Measurements from ENCODE around the gene MEIS2.

MEIS2 gene

DNA sequence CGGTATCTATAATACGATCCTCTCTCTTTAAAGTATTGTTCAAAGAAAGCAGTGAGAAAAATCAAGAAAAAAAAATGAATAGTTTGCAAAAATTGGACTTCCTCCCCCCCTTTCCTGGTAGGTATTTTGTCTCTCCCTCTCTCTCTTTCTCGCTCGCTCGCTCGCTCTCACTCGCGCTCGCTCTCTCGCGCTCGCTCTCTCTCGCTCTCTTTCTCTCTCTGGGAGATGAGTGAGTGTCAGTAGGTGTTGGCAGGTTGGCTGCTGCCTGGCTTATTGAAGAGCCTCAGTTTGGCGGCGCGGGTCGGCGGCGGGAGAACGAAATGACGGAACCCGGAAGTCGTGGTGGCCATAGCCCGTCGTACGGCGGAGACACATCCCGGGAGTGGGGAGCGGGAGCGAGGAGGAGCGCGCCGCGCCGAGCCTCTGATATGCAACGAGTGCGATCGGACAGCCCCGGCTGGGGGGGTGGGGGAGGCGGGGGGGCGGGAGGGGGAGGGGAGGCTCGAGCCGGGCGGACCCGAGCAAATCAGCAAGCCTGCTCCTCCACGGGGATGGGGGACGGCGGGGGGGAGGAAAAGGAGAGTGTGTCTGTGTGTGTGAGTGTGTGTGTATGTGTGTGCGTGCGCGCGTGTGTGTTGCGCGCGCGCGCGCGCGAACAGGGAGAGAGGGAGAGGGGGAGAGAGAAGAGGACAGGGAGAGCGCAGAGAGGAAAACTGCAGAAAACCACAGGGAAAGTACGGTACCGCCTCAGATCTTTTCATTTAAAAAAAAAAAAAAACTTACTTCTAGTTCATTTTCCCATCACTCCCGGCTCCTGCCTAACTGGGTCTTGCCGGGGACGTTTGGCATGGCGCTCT lies at the start of gene MEIS2:
Gene MEIS2, minus strand, starts transcription at position 441 of the 857 bp plus-strand sequence. CDS start 1,083 bp downstream, outside the sequence.
- DNase-seq: peak; percentile 70

DNA sequence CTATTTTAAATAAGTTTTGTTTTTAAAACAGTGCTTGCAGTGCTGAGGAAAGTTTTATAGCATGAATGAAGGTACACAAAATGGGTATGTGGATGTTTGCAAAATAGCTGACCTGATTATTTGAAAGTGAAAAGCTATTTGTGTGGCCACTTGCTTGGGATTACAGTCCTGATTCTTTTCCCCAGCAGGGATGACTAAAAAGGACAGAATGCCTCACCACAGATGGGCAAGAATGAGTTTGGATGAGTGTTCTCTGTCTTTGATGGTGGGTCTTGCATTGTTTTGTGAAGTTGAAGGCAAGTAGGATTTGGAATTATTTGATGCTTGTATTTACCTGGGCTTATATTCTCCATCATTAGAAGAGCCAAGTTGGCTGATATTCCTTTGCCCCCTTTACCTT lies 48.8 kb upstream of the MEIS2 start:
- DNase-seq: no peak

DNA sequence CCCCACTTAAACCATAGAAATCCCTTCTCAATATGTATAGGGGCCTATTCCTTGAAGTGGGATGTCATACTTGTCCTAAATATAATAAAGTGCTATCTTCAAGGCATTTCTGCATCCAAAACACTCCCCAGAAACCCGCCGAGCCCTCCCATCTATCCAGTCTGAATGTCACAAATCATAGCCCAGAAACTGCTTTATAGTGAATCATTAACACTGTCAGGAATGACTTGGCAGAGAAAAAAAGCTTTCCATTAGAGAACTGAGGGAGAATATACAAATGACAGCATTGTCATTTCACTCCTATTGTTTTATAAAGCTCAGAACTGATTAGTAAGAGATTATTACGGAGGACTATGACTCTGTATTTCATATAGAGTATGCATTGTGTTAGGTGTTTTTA lies 48.4 kb upstream of the MEIS2 start:
- no peak for DNase-seq

DNA sequence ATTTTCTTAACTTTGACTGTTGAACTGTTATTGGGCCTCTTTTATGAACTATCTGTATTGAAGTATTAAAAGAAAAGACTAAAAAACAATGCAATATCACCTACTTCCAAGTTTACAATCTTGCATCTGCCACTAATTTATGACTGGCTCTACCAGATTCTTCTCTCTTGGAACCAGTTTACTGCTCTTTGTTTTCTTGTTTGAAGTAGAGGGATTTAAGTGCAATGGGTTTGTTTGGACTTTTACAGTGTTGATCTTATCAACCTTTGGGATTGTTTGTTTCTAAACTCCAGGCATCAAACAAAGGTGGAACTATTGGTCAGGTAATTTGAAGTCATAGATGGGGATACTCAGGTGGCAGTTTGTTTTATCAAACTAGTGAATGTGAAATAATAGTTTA lies 43.0 kb upstream of the MEIS2 start:
- DNase-seq: no peak

DNA sequence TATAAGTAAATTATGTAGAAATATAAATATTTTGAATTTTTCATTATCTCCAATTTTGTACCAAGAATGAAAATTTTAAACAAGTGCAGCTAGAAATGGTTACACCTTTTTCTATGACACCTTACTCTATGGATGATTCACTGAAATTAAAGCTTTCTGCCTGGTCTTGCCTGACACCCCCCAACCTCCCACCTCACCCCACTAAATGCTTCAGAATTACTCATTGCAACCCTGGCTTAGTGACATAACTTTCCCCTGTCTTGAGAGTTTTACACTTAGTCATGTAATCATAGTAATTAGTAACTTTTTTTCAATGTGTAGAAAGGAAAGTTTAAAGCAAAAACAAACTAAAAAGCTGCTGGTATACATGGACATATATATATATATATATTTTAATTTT lies 42.0 kb upstream of the MEIS2 start:
- DNase-seq: no peak

DNA sequence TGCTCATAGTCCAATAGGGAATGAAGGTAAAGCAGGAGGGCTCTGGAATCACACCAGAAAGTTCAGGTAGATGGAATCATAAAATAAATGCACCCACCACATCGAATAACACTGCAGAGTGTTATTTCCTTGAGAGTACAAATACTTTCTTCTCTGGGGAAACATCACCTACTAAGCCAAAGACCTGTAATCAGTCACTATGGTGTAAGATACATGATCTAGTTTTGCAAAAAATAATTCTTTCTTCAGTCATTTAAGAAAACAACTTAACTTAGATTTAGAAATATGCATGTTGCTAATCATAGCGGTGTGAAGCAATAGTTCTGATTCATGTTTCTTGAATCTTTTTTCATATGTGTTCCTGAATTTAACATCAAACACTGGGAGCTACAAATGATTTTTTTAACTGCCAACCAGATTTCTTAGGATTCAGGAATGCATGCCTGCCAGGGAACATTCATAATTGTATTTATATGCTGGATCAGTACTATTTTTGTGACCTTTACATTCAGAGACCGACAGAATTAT lies 40.2 kb upstream of the MEIS2 start:
- no peak for DNase-seq

DNA sequence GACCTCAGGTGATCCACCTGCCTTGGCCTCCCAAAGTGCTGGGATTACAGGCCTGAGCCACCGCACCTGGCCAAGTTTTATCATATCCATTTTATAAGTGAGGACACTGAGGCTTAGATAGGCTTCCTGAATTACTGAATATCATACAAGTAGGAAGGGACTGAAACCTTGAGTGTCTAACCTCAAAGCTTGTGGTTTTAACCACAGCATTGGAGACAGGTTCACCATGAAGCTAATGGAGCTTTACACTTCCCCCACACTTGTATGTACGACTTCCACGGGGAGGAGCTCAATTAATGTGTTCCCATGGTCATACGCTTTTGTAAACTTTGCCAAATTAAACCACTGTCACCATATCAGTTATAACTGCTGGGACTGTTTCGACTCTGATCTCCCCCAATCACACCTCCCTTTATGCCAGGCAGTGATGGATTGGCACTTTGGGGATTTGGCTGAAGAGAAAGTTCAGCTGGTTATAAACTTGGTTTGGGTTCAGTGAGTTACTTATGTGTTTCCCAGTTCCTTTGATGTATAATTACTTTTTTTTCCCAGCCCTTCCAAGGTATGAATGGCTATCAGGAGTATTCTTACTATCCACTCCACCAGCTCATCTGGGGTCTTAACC lies 38.4 kb upstream of the MEIS2 start:
- no peak for DNase-seq

DNA sequence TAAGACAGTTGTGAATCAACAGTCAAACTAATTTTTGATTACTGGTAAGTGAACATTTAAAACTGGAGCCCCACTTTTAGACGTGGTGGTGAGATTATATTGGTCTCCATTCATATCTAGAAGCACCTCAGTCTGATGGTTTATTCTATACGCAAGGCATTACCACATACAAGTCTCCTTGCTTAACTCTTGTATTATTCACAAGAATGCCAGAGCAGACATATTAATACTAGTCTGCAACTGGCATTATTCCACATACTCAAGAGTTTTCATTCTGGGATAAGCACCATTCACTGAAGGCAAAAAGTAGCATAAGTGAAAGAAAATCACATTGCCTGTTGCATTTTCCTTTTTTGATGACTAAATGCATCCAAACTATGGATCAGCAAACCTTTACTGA lies 36.9 kb upstream of the MEIS2 start:
- no peak for DNase-seq

DNA sequence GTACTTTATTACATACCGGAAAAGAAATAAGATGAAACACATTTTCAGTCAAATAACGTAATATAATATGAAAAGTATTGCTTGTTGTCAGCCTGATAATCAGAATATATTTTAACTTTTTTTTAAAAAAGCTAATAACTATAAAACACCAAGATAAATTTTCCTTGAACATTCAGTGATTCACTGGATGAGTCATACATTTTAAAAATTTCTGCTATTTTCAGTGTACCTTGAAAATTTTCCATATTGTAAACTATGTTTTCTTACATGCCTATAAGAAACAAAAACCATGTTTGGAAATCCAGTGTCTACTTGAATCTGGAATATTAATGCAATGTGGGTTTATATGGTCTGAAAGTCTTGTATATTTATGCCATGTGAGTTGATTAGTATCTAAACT lies 36.3 kb upstream of the MEIS2 start:
- DNase-seq: no peak

DNA sequence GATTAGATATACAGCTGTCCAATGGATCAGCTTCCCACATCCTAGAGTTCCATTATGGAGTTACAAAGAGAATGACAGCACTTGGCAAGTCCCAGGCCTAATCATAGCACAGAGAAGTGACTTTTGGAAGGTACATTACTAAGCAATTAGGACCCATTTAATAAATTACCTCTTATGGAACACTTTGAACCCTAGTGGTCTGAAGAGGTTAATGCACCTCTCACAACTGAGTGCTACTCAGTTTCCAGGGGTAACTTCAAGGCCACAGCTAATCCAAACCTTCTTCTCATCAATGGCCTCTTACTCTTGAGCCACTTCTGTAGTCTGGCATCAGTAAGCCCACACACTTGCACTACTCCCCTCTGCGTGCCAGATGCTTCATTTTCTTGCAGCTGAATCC lies 34.9 kb upstream of the MEIS2 start:
- DNase-seq: no peak

DNA sequence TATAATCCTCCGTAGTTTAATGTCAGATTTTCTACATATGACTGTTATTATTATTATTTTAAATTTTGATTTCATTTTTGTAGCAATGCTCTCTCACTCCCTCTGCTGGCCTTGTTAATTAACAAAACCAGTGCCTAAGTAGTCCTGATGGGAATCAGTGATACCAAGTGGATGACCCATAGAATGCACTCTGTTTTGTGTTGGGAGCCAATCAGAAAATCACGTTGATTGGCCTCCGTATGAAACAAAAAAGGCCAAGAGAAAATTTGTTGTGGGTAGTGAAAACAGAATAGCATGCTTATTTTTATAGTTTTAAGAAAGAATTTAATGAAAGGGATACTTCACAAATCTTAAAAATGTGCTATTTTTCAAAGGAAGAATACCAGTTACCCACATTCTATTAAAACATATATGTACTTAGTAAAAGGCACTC lies 34.4 kb upstream of the MEIS2 start:
- no peak for DNase-seq

DNA sequence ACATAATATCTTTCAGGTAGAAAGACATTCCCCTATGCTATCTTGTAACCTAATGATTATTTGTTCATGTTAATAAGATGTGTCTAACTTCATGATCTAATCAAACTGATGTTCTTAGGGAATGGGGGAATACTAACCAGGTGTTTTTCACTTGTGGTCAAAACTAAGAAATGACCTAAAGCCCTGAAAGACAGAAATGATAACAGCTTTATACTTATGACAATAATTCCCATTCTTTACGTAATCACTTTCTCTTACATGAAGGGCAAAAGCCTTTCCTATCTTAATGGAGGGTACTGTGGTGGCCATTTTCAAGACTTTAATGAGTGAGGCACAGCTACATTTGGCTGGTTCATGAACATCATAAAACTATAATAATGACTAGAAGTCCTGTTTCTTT lies 33.9 kb upstream of the MEIS2 start:
- no peak for DNase-seq

DNA sequence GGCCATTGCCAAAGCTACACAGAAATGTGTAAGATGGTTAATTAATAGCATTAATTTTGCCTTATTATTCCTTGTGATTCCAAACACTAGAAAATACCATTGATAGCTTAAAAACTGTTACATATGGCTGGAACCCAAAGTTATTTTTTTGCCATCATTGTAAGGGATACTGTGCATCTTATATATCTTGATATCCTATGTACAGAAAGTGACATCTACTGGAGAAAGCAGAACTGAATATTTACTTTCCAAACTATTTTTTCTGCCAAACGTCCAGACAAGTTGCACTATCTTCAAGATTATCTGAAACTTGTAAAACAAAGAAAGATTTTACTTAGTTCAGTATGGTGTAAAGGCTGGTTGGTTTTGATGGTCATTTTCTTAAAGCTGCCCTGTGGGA lies 33.3 kb upstream of the MEIS2 start:
- DNase-seq: no peak

DNA sequence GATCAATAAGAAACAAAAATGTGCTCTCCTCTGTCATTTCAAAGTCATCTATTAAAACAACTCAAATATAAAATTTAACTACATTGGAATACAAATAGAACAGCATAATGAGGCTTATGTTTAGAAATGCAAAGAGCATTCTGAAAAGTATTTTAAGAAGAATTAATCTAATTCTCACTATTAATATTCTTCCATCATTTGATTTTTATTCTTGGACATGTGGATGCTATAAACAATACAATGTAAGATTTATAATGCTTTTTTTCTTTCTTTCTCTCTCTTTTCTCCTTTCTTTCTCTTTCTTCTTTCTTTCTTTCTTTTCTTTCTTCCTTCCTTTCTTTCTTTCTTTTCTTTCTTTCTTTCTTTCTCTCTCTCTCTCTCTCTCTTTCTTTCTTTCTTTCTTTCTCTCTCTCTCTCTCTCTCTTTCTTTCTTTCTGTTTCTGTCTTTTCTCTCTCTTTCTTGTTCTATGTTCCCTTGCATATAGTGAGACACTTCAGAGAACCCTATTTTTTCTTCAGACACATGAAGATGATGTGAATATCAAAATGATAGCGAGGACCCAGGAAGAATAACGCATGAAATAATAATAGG lies 32.6 kb upstream of the MEIS2 start:
- DNase-seq: no peak

DNA sequence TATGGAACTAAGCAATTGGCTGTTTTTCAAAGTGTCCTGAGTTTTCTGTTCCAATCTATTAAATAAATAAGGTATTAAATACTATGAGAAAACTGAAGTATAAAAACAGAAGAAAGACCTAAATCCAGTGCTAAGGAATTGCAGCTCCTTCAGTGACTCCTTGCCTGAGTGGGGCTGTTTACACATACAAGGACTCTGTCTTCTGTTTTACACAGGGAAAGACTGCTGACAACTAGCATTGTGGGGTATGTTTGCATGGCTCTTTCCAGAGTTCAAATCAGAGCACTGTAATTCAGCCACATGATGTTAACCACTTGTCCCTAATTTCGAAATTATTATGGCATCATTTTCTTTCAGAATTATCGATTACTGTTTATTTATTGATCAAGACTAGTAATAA lies 31.3 kb upstream of the MEIS2 start:
- DNase-seq: no peak

DNA sequence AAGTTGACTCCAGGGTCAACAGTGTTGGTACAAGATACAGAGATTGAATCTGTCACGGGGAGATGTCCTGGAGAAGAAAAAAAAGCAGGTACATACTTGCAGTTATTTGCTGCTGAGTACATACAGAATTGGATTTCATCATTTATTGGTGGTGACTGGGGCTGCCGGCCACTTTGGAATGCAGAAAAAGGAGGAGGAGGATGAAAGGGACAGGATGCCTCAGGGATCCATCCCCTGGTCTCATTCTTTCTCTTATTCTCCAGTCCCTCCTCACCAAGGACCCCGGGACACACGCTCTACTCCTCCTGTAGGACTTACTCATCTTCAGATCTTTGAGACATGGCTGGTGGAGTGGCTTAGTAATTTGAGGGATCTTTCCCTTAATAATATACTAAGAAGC lies 30.0 kb upstream of the MEIS2 start:
- DNase-seq: no peak

DNA sequence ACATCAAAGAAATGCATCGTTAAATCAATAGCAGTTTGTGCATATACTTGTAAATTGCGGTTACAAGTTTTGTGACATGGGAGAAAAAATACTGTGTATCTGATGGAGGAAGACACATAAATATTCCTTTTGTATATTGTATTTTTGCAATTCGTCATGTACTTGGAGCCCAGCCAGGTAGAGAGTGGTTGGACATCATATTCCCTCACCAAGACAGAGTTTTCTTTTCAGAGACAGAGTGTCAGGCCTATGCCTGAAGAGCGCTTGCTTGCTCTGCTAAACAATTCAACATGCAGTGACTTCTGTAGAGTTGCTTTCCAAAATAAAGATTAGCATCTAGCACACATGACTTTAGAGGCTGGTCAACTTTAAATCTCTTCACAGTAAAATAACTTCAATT lies 24.8 kb upstream of the MEIS2 start:
- DNase-seq: no peak

DNA sequence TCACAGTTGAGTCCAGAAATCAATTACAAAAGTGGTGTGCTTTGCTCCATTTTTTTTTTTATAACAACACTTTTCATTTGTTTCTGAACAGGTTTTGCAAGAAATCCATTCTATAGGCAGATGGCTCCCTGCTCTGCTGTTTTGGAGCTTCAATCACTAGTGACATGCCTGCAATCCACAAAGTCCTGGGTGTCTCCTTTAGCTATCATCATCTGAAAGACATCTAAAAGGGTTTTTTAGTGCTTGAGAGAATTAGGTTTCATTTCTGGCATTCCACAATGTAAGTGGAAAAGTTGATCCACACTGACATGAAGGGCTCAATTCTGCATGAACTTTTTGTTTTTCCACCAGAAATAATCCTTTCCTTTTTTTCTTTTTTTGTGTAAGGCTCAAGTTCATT lies 24.0 kb upstream of the MEIS2 start:
- no peak for DNase-seq

DNA sequence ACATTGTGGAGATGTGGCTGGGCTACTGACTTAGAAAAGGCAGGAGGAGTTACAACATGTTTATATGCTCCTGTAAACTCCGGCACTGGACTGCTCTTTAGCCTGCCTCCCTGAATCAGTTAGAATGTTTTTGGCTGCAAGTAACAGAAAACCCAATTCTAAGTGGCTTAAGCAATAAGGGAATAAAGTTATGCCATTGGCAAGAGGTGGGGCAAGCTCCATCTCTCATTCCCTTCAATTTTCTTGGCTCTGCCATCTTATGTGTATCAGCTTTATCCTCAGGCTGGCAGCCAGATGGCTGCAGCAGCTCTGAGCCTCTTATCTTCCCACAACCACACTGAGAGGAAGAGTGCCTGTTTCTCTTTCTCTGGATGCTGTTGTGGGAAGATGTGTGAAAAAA lies 22.4 kb upstream of the MEIS2 start:
- no peak for DNase-seq

DNA sequence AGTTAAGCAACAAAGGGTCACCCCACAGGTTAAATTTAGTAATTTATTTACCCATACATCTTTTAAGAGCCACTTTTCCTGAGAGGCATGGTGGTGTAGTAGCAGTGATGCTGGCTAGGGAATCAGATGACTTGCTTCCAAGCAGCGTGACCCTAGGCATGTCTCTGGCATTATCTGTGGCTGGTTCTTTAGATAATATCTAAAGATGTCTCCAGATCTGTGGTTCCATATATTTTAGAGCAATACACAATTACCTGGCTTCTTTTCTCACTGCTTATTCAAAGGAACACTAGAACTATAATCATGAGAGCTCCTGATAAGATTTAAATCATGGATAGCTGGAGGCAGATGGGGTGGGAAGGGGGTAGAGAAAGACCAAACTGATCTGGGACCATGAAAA lies 21.1 kb upstream of the MEIS2 start:
- no peak for DNase-seq

DNA sequence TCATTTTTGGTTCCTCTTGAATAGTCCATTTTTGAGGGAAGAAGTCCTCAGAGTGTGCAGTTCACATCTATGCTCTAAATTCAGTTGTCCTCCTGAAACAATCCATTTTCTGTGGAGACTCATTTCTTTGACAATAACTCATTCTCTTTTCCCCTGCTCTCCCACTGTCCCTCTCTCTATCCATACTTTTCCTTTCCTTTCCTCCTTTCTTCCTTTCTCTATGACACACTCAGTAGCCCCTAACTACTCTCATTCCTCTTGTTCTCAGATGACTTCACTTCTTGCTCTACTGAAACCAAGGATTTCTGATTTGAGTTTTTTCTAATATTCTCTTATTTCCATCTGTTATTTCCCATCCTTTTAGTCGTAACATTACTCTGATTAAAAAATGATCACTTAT lies 16.7 kb upstream of the MEIS2 start:
- no peak for DNase-seq

DNA sequence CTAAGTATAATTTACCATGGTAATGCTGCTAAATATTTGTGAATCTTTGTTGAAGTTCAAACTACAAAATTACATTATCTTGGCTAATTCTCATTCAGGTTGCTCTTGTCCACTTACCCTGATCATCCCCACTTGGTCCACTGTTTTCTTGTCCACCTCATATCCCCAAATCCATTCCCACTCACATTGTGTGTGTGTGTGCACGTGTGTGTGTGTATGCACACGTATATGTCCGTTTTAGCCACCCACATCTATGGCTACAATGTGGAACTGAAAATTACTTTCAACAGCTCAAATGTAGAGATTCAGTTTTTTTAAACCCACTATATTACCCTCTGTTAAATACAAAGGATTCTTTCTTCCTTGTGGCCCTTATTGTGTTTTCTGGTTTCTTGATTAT lies 15.2 kb upstream of the MEIS2 start:
- DNase-seq: no peak

DNA sequence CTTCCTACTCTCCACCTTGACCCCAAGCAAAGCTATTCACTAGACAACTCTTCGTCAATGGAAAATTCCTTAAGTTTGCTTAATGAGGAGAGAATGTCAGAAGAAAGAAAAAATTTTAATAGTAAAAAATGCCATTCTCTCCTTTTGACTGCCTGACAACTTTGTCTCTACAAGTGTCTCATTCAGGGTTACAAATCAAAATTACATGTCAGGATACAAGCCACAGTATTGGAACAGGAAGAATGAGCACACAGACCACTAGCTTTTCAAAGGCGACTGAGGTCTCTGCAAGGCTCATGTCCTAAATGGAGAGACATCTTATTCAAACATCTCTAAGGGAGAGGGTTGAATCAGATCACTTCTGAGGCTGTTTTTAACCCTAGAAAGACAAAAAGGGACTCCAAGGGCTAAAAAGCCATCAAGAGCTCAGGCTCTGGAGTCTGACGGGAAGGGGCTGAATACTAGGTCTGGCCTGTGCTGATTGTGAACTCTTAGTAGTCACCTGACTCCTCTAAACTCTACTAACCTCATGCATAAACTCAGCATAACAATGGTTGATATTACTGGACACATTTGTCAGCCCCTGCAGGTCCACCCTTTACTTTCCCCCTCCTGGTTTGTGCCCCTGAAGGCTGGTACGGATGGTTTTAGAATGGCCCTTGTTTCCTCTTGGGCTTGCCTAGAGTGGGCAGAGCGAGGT lies 12.8 kb upstream of the MEIS2 start:
- no peak for DNase-seq

Data from activated CD8-positive, alpha-beta memory T cell treated with anti-CD3 and anti-CD28 coated beads for 24 hours (primary cell).